CD4-positive, CD25-positive, alpha-beta regulatory T cell (primary cell): ENCODE measurements around the gene CEPT1. TPM values are rescaled to one million over a fixed set of nuclear protein-coding genes. Genes with fewer than 3 reads are reported as not detected.

Experiments
- ATAC-seq, 2 donors: fragments of 150-1000 bp; cut with Tn5 transposase; one replicate each; pipeline ENCODE4 v1.10.0; 2021; ENCODE audit warnings: low read depth in 2 of 2, moderate number of reproducible peaks in 2 of 2, moderate library complexity in 1 of 2
- DNase-seq, 3 donors: peaks; one replicate each; pipeline versions ENCODE4 v3.0.0 to v3.0.0-alpha.2; 2012 to 2022; ENCODE audit warnings: mixed read lengths in 1 of 3
- H3K27ac ChIP-seq: one replicate; pipeline ENCODE4 v1.7.0; 2013; ENCODE audit warnings: mild to moderate bottlenecking, low read length; ENCODE audit not compliant: insufficient read depth, poor library complexity, severe bottlenecking
- H3K27me3 ChIP-seq: one replicate; pipeline ENCODE4 v1.7.0; 2013; ENCODE audit warnings: low read length; ENCODE audit not compliant: control insufficient read depth, insufficient read depth
- H3K36me3 ChIP-seq: one replicate; pipeline ENCODE4 v1.7.0; 2013; ENCODE audit warnings: mild to moderate bottlenecking, low read length, moderate library complexity; ENCODE audit not compliant: control insufficient read depth, insufficient read depth
- H3K4me1 ChIP-seq: 2 replicates; pipeline ENCODE4 v1.7.0; 2013; ENCODE audit warnings: mild to moderate bottlenecking, low read length; ENCODE audit not compliant: insufficient read depth, control insufficient read depth, poor library complexity, severe bottlenecking
- H3K4me3 ChIP-seq: one replicate; pipeline ENCODE4 v1.7.0; 2013; ENCODE audit warnings: low read depth, mild to moderate bottlenecking, low read length, moderate library complexity
- H3K9me3 ChIP-seq, 2 experiments: 1 replicate in 1 of 2; 2 replicates in 1 of 2; pipeline ENCODE4 v1.7.0; 2013; ENCODE audit warnings: low read length in 2 of 2, mild to moderate bottlenecking in 1 of 2, moderate library complexity in 1 of 2; ENCODE audit not compliant: control insufficient read depth in 2 of 2
- H3K27ac Mint-ChIP-seq, 3 donors: one replicate each; pipeline ENCODE4 v1.8.0; 2020 to 2022; ENCODE audit warnings: mild to moderate bottlenecking in 3 of 3, mixed read lengths in 3 of 3, moderate library complexity in 2 of 3
- H3K27me3 Mint-ChIP-seq: one replicate; pipeline ENCODE4 v1.8.0; 2022; ENCODE audit warnings: mild to moderate bottlenecking, mixed read lengths
- H3K36me3 Mint-ChIP-seq: one replicate; pipeline ENCODE4 v1.8.0; 2020; ENCODE audit warnings: mixed read lengths
- H3K4me1 Mint-ChIP-seq, 4 donors: one replicate each; pipeline ENCODE4 v1.8.0; 2020 to 2022; ENCODE audit warnings: mixed read lengths in 4 of 4, mild to moderate bottlenecking in 1 of 4
- H3K4me3 Mint-ChIP-seq, 4 donors: one replicate each; pipeline ENCODE4 v1.8.0; 2020 to 2022; ENCODE audit warnings: mild to moderate bottlenecking in 4 of 4, mixed read lengths in 4 of 4, moderate library complexity in 3 of 4
- H3K9me3 Mint-ChIP-seq, 7 donors: one replicate each; pipeline ENCODE4 v1.8.0; 2020 to 2022; ENCODE audit warnings: mixed read lengths in 7 of 7, mild to moderate bottlenecking in 3 of 7, moderate library complexity in 2 of 7
- polyA plus RNA-seq, 4 donors: library from polyadenylated mRNA; unstranded; fragments of 300-500 nt; fragmentation: Illumina TruSeq; gene quantifications; one replicate each; pipeline ENCODE4 v1.2.3, GENCODE V29; 2021
- total RNA-seq: library from RNA; stranded (reverse); gene quantifications from one replicate; pipeline ENCODE4 v1.2.3, GENCODE V29; 2022

CEPT1 gene
- total and polyA plus RNA-seq, 5 donors from 2014 or later, result 19.9 to 37.5 (median 22.7) TPM

DNA sequence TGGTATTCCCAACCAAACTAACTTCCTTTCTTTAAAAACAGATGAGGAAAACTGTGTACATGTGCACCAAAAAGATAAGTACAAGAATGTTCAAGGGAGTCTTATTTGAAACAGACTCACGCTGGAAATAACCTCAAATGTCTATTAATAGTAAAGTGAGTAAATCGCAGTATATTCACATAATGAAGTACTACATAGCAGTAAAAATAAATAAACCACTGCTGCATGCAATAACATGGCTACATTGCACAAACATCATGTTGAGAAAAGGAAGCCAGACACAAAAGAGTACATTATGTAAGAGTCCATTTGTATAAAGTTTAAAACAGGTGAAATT lies 65.7 kb downstream of the CEPT1 start:
- Mint-ChIP-seq H3K27me3 (peaks cover 9% of the 10 kb centered on the region), H3K9me3 (peaks cover 0 to 2% (median 0%) of the 10 kb centered on the region in 7 donors), H3K4me3 (peak overlapping the region; percentile 85 to 98 (median 96)), H3K4me1 (peaks cover 10 to 90% (median 57%) of the 10 kb centered on the region in 4 donors), H3K36me3 (peaks cover 3% of the 10 kb centered on the region), H3K27ac (peak overlapping the region; percentile 78 to 95 (median 93))
- DNase-seq (no peak), ATAC-seq (no peak)
- H3K4me1 ChIP-seq, result peaks cover 51% of the 10 kb centered on the region
- H3K9me3 ChIP-seq, result no peaks in the 10 kb centered on the region
- H3K27ac ChIP-seq, result peak overlapping the region; percentile 90
- H3K27me3 ChIP-seq, result no peaks in the 10 kb centered on the region
- H3K4me3 ChIP-seq, result no peak overlapping the region
- H3K36me3 ChIP-seq, result no peaks in the 10 kb centered on the region

DNA sequence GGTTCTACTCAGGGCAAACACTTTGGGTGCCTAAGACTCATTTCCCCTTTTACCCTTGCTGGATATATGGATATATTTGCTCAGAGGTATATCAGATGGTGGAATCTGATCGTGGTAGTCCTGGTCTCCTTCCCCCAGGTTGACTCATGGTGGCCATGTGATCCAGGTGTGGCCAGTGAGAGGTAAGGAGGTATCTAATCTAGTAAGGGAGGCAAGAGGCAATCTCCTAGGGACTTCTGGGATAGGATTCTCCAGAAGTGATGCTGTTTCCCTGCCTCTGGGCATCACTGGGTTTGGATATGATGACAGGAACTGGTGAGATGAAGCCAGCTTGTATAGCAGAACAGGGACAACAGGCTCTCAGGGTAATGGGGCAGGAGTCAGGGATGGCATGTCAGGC lies 68.9 kb downstream of the CEPT1 start:
- peaks cover 0 to 2% (median 0%) of the 10 kb centered on the region in 7 donors for H3K9me3 Mint-ChIP-seq
- peaks cover 33% of the 10 kb centered on the region for H3K4me1 ChIP-seq

DNA sequence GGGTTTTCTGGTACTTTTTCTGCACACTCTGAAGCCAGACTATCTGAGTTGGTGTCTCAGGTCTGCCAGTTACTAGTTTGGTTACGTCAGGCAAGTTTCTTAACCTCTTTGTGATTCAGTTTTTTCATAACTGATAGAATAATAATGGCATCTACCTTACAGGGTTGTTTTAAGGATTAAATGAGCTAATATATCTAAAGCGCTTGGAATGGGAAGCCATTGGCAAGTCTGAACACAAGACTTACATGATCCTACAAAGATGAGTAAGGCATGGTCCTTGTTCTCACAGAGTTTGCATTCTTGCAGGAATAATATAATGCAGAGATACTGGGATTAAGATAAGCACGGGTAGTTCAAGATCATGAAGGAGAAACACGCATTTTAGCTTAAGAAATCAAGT lies 69.6 kb downstream of the CEPT1 start:
- peak overlapping the region in 1 of 4 donors; percentile 42 for H3K4me3 Mint-ChIP-seq
- Histone ChIP-seq H3K36me3 (no peaks in the 10 kb centered on the region), H3K27me3 (no peaks in the 10 kb centered on the region), H3K9me3 (no peaks in the 10 kb centered on the region), H3K4me3 (no peak overlapping the region), H3K4me1 (peaks cover 33% of the 10 kb centered on the region), H3K27ac (no peak overlapping the region)
- peaks cover 9% of the 10 kb centered on the region for H3K27me3 Mint-ChIP-seq
- ATAC-seq, result no peak
- H3K36me3 Mint-ChIP-seq, result peaks cover 3% of the 10 kb centered on the region
- peaks cover 0 to 2% (median 0%) of the 10 kb centered on the region in 7 donors for H3K9me3 Mint-ChIP-seq
- H3K4me1 Mint-ChIP-seq, result peaks cover 21 to 92% (median 57%) of the 10 kb centered on the region in 4 donors
- DNase-seq, result no peak
- no peak overlapping the region for H3K27ac Mint-ChIP-seq

More for the DNA sequence above, 68.9 kb downstream of the CEPT1 start:
- Mint-ChIP-seq H3K36me3 (peaks cover 3% of the 10 kb centered on the region), H3K4me1 (peaks cover 15 to 87% (median 51%) of the 10 kb centered on the region in 4 donors), H3K27me3 (peaks cover 9% of the 10 kb centered on the region), H3K27ac (peak overlapping the region in 1 of 3 donors; percentile 96), H3K4me3 (peak overlapping the region in 1 of 4 donors; percentile 4)
- Histone ChIP-seq H3K36me3 (no peaks in the 10 kb centered on the region), H3K27ac (no peak overlapping the region), H3K4me3 (no peak overlapping the region), H3K9me3 (no peaks in the 10 kb centered on the region), H3K27me3 (no peaks in the 10 kb centered on the region)
- ATAC-seq (no peak), DNase-seq (no peak)

DNA sequence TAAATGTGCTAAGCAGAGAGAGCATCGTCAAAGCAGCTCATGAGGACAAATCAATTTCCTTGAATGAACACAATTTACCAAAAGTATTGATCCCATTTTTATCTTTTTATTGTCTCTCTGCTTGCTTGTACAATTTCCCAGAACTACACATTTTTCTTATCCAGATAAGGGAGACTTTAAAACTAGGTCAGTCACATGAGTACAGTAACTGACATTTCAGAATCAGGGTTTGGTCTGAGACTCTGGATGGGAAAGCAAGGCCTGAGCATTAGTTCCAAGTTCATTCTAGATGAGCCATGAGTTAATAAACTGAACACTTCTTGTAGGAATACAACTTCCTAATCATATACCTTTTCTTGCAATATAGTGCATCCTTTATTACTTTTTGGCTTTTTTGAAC lies 71.9 kb downstream of the CEPT1 start:
- Histone ChIP-seq H3K36me3 (no peaks in the 10 kb centered on the region), H3K4me1 (peaks cover 44% of the 10 kb centered on the region), H3K27ac (no peak overlapping the region), H3K9me3 (no peaks in the 10 kb centered on the region), H3K4me3 (no peak overlapping the region), H3K27me3 (no peaks in the 10 kb centered on the region)
- H3K27ac Mint-ChIP-seq, result peak overlapping the region in 1 of 3 donors; percentile 23
- peaks cover 24 to 94% (median 59%) of the 10 kb centered on the region in 4 donors for H3K4me1 Mint-ChIP-seq
- DNase-seq (no peak), ATAC-seq (no peak)
- H3K9me3 Mint-ChIP-seq, result peaks cover 0 to 2% (median 0%) of the 10 kb centered on the region in 7 donors
- H3K27me3 Mint-ChIP-seq, result peaks cover 6% of the 10 kb centered on the region
- H3K36me3 Mint-ChIP-seq, result no peaks in the 10 kb centered on the region
- H3K4me3 Mint-ChIP-seq, result no peak overlapping the region

DNA sequence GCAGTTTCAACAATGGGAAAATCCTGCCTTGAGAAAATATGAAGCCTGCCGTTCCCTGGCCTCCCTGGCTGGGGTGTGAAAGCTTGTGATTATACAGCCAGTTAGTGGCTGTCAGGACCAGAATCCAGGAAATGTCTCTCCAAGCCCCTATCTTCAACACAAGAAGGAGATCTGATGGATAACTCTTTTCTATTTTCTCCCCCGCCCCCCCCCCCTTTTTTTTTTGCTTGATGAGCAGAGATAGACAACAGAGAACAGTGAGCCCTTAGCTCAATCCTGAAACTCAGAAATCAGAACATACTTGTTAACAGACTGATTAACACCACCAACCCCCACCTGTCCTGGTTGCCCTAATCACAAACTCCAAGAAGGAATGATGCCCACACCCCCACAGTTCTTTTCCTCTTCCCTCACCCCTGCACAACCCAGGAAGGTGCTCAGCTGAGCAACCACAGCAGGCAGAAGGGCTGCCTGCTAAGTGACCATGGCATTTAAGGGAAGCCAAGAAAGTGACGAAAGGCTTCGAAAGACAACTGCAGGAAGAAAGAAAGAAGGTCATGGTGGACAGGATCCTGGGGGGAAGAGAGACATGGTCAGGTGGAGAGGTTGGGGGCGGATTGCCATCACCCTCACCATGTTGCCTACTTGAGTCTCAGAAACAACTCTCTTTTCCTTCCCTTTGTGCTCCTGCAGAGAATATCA lies 72.8 kb downstream of the CEPT1 start:
- peaks cover 6% of the 10 kb centered on the region for H3K27me3 Mint-ChIP-seq
- no peaks in the 10 kb centered on the region for H3K27me3 ChIP-seq
- peak overlapping the region; percentile 68 to 91 (median 77) for H3K4me3 Mint-ChIP-seq
- H3K4me3 ChIP-seq, result peak overlapping the region; percentile 34
- no peaks in the 10 kb centered on the region for H3K9me3 ChIP-seq
- no peaks in the 10 kb centered on the region for H3K36me3 Mint-ChIP-seq
- peaks cover 53% of the 10 kb centered on the region for H3K4me1 ChIP-seq
- DNase-seq (no peak), ATAC-seq (no peak)
- peak overlapping the region; percentile 91 to 98 (median 93) for H3K27ac Mint-ChIP-seq
- peaks cover 0 to 4% (median 0%) of the 10 kb centered on the region in 7 donors for H3K9me3 Mint-ChIP-seq
- H3K36me3 ChIP-seq, result no peaks in the 10 kb centered on the region
- no peak overlapping the region for H3K27ac ChIP-seq
- H3K4me1 Mint-ChIP-seq, result peaks cover 28 to 94% (median 62%) of the 10 kb centered on the region in 4 donors

DNA sequence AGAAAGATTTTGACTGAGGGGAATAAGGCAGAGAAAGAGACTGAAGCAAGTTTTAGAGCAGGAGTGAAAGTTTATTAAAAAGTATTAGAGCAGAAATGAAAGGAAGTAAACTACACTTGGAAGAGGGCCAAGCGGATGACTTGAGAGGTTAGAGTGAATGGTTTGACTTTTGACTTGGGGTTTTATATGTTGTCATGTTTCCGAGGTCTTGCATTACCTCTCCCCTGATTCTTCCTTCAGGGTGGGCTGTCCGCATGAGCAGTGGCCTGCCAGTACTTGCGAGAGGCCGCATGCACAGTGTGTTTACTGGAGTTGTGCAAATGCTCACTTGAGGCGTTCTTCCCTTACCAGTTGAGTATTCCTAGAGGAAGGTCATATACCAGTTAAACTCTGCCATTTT lies 73.4 kb downstream of the CEPT1 start:
- peak overlapping the region; percentile 34 for H3K4me3 ChIP-seq

DNA sequence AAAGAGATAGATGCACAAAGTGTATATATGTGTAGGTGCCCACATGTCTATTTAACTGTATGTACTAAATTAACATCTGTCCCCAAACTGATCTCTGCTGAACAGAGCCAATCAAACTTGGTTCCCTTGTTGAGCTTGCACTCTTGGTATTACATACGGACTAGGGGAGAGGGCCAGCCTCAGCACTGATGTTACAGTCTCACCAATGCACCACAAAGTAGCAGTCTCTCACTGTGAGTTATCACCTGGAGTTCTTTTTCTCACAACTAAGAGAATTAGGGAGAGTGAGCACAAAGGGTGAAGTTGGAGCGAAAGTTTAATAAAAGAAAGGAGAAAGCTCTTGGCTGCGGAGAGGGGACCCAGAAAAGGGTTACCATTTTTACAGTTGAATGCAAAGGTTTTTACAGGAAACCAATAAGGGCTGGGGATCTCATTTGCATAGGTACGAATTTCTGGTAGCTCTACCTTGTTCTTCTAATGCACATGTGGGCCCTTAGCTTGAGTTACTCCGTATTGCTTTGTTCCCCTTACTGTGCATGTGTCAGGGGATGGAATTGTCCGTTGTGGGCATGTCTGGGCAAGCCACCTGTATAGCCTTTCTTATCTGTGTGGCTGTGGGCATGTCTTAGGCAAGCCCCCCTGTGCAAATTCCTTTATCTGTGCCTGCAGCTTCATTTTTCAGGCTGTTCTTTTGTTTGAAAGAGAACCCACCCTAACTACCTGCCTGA lies 74.2 kb downstream of the CEPT1 start:
- H3K27me3 ChIP-seq, result no peaks in the 10 kb centered on the region
- Mint-ChIP-seq H3K9me3 (peaks cover 0 to 9% (median 0%) of the 10 kb centered on the region in 7 donors), H3K27ac (peak overlapping the region; percentile 91 to 98 (median 93)), H3K4me3 (peak overlapping the region; percentile 74 to 91 (median 77)), H3K36me3 (no peaks in the 10 kb centered on the region), H3K4me1 (peaks cover 34 to 94% (median 66%) of the 10 kb centered on the region in 4 donors), H3K27me3 (peaks cover 6% of the 10 kb centered on the region)
- ATAC-seq (no peak), DNase-seq (peak in 1 of 3 donors; percentile 69)
- H3K4me1 ChIP-seq, result peaks cover 67% of the 10 kb centered on the region
- H3K27ac ChIP-seq, result peak overlapping the region; percentile 85
- no peaks in the 10 kb centered on the region for H3K36me3 ChIP-seq
- H3K9me3 ChIP-seq, result no peaks in the 10 kb centered on the region
- H3K4me3 ChIP-seq, result peak overlapping the region; percentile 73

More for the DNA sequence above, 73.4 kb downstream of the CEPT1 start:
- Histone ChIP-seq H3K27me3 (no peaks in the 10 kb centered on the region), H3K36me3 (no peaks in the 10 kb centered on the region), H3K27ac (peak overlapping the region; percentile 85), H3K9me3 (no peaks in the 10 kb centered on the region), H3K4me1 (peaks cover 59% of the 10 kb centered on the region)
- ATAC-seq, result no peak
- Mint-ChIP-seq H3K36me3 (no peaks in the 10 kb centered on the region), H3K27ac (peak overlapping the region; percentile 91 to 98 (median 93)), H3K27me3 (peaks cover 6% of the 10 kb centered on the region), H3K9me3 (peaks cover 0 to 9% (median 0%) of the 10 kb centered on the region in 7 donors), H3K4me3 (peak overlapping the region; percentile 68 to 91 (median 77)), H3K4me1 (peaks cover 29 to 94% (median 63%) of the 10 kb centered on the region in 4 donors)
- DNase-seq, result peak in 1 of 3 donors; percentile 68
